ENCODE results near the gene DGKD. TPM values are rescaled to one million over a fixed set of nuclear protein-coding genes. Genes with fewer than 3 reads are reported as not detected.

The DGKD gene
- total RNA-seq, 1 experiment from 2014 or later = 105 TPM

- POLR2A ChIA-PET = no interaction called here
- H3K27ac Mint-ChIP-seq (ENCODE audit: unreplicated experiment) = no peak overlapping the region
- Histone ChIP-seq H3K36me3 (ENCODE audit: control insufficient read depth, insufficient read depth, low read length) (no peaks in the 10 kb centered on the region), H3K4me3 (ENCODE audit: low read depth, low read length) (no peak overlapping the region), H3K4me1 (peaks cover 10% of the 10 kb centered on the region), H3K27me3 (replicated peaks; ENCODE audit: control insufficient read depth, insufficient read depth, low read length) (no peaks in the 10 kb centered on the region), H3K9me3 (peaks cover 7% of the 10 kb centered on the region; the same call in 1 of the 2 replicates)
- CTCF ChIA-PET = no interaction called here
- TF ChIP-seq CTCF (IDR thresholded peaks at IDR 0.05; ENCODE audit: insufficient read depth in 1 of 2, low read depth in 1 of 2, low read length in 1 of 2, severe bottlenecking in 1 of 2, unreplicated experiment in 1 of 2) = no peak
- H3K27me3 Mint-ChIP-seq (ENCODE audit: insufficient read depth, unreplicated experiment) = no peaks in the 10 kb centered on the region
- H3K4me3 Mint-ChIP-seq (ENCODE audit: unreplicated experiment) = no peak overlapping the region
- H3K36me3 Mint-ChIP-seq (ENCODE audit: insufficient read depth, unreplicated experiment) = peaks cover 48% of the 10 kb centered on the region
- peaks cover 12% of the 10 kb centered on the region for H3K4me1 Mint-ChIP-seq (ENCODE audit: low read depth, unreplicated experiment)
- intact Hi-C loops (cut with micrococcal nuclease; ENCODE audit: unreplicated experiment) = no loop called here
- no peaks in the 10 kb centered on the region for H3K9me3 Mint-ChIP-seq (ENCODE audit: unreplicated experiment)
- no peak for DNase-seq
- BruUV-seq (replicated peaks) = no TSS peak
These were observed 58.8 kb downstream of the DGKD start for GRCh38 chr2:233413046-233413445.

GRCh38 chr2:233413559-233414272, 59.4 kb downstream of the DGKD start:
- Histone ChIP-seq H3K4me3 (ENCODE audit: low read depth, low read length) (no peak overlapping the region), H3K36me3 (ENCODE audit: control insufficient read depth, insufficient read depth, low read length) (no peaks in the 10 kb centered on the region), H3K27me3 (replicated peaks; ENCODE audit: control insufficient read depth, insufficient read depth, low read length) (no peaks in the 10 kb centered on the region), H3K9me3 (peaks cover 7% of the 10 kb centered on the region; the same call in 1 of the 2 replicates), H3K4me1 (peaks cover 10% of the 10 kb centered on the region)
- CTCF ChIA-PET = no interaction called here
- Mint-ChIP-seq H3K27me3 (ENCODE audit: insufficient read depth, unreplicated experiment) (no peaks in the 10 kb centered on the region), H3K9me3 (ENCODE audit: unreplicated experiment) (no peaks in the 10 kb centered on the region), H3K4me1 (ENCODE audit: low read depth, unreplicated experiment) (peaks cover 15% of the 10 kb centered on the region), H3K27ac (ENCODE audit: unreplicated experiment) (no peak overlapping the region), H3K36me3 (ENCODE audit: insufficient read depth, unreplicated experiment) (peaks cover 46% of the 10 kb centered on the region), H3K4me3 (ENCODE audit: unreplicated experiment) (no peak overlapping the region)
- TF ChIP-seq CTCF (IDR thresholded peaks at IDR 0.05; ENCODE audit: insufficient read depth in 1 of 2, low read depth in 1 of 2, low read length in 1 of 2, severe bottlenecking in 1 of 2, unreplicated experiment in 1 of 2) = no peak
- intact Hi-C loops (cut with micrococcal nuclease; ENCODE audit: unreplicated experiment) = no loop called here
- DNase-seq = no peak
- POLR2A ChIA-PET = no interaction called here
- no TSS peak for BruUV-seq (replicated peaks)

- Mint-ChIP-seq H3K4me1 (ENCODE audit: low read depth, unreplicated experiment) (peaks cover 15% of the 10 kb centered on the region), H3K27me3 (ENCODE audit: insufficient read depth, unreplicated experiment) (no peaks in the 10 kb centered on the region), H3K4me3 (ENCODE audit: unreplicated experiment) (no peak overlapping the region), H3K27ac (ENCODE audit: unreplicated experiment) (no peak overlapping the region), H3K9me3 (ENCODE audit: unreplicated experiment) (no peaks in the 10 kb centered on the region), H3K36me3 (ENCODE audit: insufficient read depth, unreplicated experiment) (peaks cover 46% of the 10 kb centered on the region)
- no peak for TF ChIP-seq CTCF (IDR thresholded peaks at IDR 0.05; ENCODE audit: insufficient read depth in 1 of 2, low read depth in 1 of 2, low read length in 1 of 2, severe bottlenecking in 1 of 2, unreplicated experiment in 1 of 2)
- Histone ChIP-seq H3K4me3 (ENCODE audit: low read depth, low read length) (no peak overlapping the region), H3K4me1 (peaks cover 10% of the 10 kb centered on the region), H3K36me3 (ENCODE audit: control insufficient read depth, insufficient read depth, low read length) (no peaks in the 10 kb centered on the region), H3K9me3 (peaks cover 7% of the 10 kb centered on the region; the same call in 1 of the 2 replicates), H3K27me3 (replicated peaks; ENCODE audit: control insufficient read depth, insufficient read depth, low read length) (no peaks in the 10 kb centered on the region)
- no TSS peak for BruUV-seq (replicated peaks)
- POLR2A ChIA-PET = no interaction called here
- intact Hi-C loops (cut with micrococcal nuclease; ENCODE audit: unreplicated experiment) = no loop called here
- CTCF ChIA-PET = interaction anchor here (1.3 kb wide), 1 partner anchor 10 kb away, joined by 3 read pairs; no protein-coding TSS in a partner anchor
- no peak for DNase-seq
These were observed 60.0 kb downstream of the DGKD start for GRCh38 chr2:233414273-233414654.

Data from Caco-2 (cell line).